ENCODE results near the gene TRMT44.
A peak's percentile ranks its signal among the peaks of the same experiment; 100 is the strongest.

TRMT44 gene

GRCh38 chr4:8453957-8454356 is 13.4 kb downstream of the TRMT44 start:
- Mint-ChIP-seq H3K27ac (no peak overlapping the region), H3K9me3 (no peaks in the 10 kb centered on the region), H3K36me3 (ENCODE audit: insufficient read depth) (peaks cover 75% of the 10 kb centered on the region), H3K4me1 (ENCODE audit: low read depth in 2 of 2) (no peaks in the 10 kb centered on the region), H3K27me3 (no peaks in the 10 kb centered on the region), H3K4me3 (no peak overlapping the region)
- ATAC-seq (replicated peaks) = no peak
- no peak for DNase-seq

GRCh38 chr4:8457646-8458252 is 17.2 kb downstream of the TRMT44 start:
- no peaks in the 10 kb centered on the region for H3K9me3 Mint-ChIP-seq
- no peak for ATAC-seq (replicated peaks)
- no peak for DNase-seq
- H3K27me3 Mint-ChIP-seq = no peaks in the 10 kb centered on the region
- H3K27ac Mint-ChIP-seq = peak overlapping the region in 1 of 2 donors; percentile 20
- peaks cover 58% of the 10 kb centered on the region for H3K36me3 Mint-ChIP-seq (ENCODE audit: insufficient read depth)
- H3K4me3 Mint-ChIP-seq = no peak overlapping the region
- peaks cover 0 to 3% of the 10 kb centered on the region in 2 donors for H3K4me1 Mint-ChIP-seq (ENCODE audit: low read depth in 2 of 2)

- Mint-ChIP-seq H3K4me3 (no peak overlapping the region), H3K36me3 (ENCODE audit: insufficient read depth) (peaks cover 46% of the 10 kb centered on the region), H3K9me3 (no peaks in the 10 kb centered on the region), H3K27ac (peak overlapping the region; percentile 44 to 59), H3K27me3 (no peaks in the 10 kb centered on the region), H3K4me1 (ENCODE audit: low read depth in 2 of 2) (peaks cover 0 to 3% of the 10 kb centered on the region in 2 donors)
- DNase-seq (no peak), ATAC-seq (replicated peaks) (no peak)
Observed at GRCh38 chr4:8459867-8460445, 19.4 kb downstream of the TRMT44 start.

- H3K36me3 Mint-ChIP-seq (ENCODE audit: insufficient read depth) = peaks cover 43% of the 10 kb centered on the region
- ATAC-seq (replicated peaks) = no peak
- DNase-seq = no peak
- no peak overlapping the region for H3K27ac Mint-ChIP-seq
- H3K9me3 Mint-ChIP-seq = no peaks in the 10 kb centered on the region
- no peak overlapping the region for H3K4me3 Mint-ChIP-seq
- no peaks in the 10 kb centered on the region for H3K27me3 Mint-ChIP-seq
- H3K4me1 Mint-ChIP-seq (ENCODE audit: low read depth in 2 of 2) = peaks cover 0 to 3% of the 10 kb centered on the region in 2 donors
Observed at GRCh38 chr4:8461086-8461485, 20.5 kb downstream of the TRMT44 start.

GRCh38 chr4:8461616-8462015 is 21.0 kb downstream of the TRMT44 start:
- Mint-ChIP-seq H3K27me3 (no peaks in the 10 kb centered on the region), H3K9me3 (no peaks in the 10 kb centered on the region), H3K27ac (no peak overlapping the region), H3K4me3 (no peak overlapping the region), H3K4me1 (ENCODE audit: low read depth in 2 of 2) (peaks cover 0 to 3% of the 10 kb centered on the region in 2 donors), H3K36me3 (ENCODE audit: insufficient read depth) (peaks cover 38% of the 10 kb centered on the region)
- no peak for DNase-seq
- ATAC-seq (replicated peaks) = no peak

- no peaks in the 10 kb centered on the region for H3K27me3 Mint-ChIP-seq
- peak overlapping the region in 1 of 2 donors; percentile 30 for H3K27ac Mint-ChIP-seq
- ATAC-seq (replicated peaks) (no peak), DNase-seq (no peak)
- peaks cover 27% of the 10 kb centered on the region for H3K36me3 Mint-ChIP-seq (ENCODE audit: insufficient read depth)
- peaks cover 0 to 3% of the 10 kb centered on the region in 2 donors for H3K4me1 Mint-ChIP-seq (ENCODE audit: low read depth in 2 of 2)
- H3K4me3 Mint-ChIP-seq = no peak overlapping the region
- H3K9me3 Mint-ChIP-seq = no peaks in the 10 kb centered on the region
Observed at GRCh38 chr4:8463811-8464210, 23.2 kb downstream of the TRMT44 start.

GRCh38 chr4:8464381-8464780 is 23.8 kb downstream of the TRMT44 start:
- ATAC-seq (replicated peaks) (no peak), DNase-seq (no peak)
- Mint-ChIP-seq H3K27ac (no peak overlapping the region), H3K4me3 (no peak overlapping the region), H3K27me3 (no peaks in the 10 kb centered on the region), H3K4me1 (ENCODE audit: low read depth in 2 of 2) (peaks cover 0 to 3% of the 10 kb centered on the region in 2 donors), H3K36me3 (ENCODE audit: insufficient read depth) (peaks cover 33% of the 10 kb centered on the region), H3K9me3 (no peaks in the 10 kb centered on the region)

GRCh38 chr4:8465615-8466611 is 25.3 kb downstream of the TRMT44 start:
- Mint-ChIP-seq H3K36me3 (ENCODE audit: insufficient read depth) (peaks cover 25% of the 10 kb centered on the region), H3K27me3 (no peaks in the 10 kb centered on the region), H3K4me3 (no peak overlapping the region), H3K27ac (no peak overlapping the region), H3K9me3 (no peaks in the 10 kb centered on the region), H3K4me1 (ENCODE audit: low read depth in 2 of 2) (no peaks in the 10 kb centered on the region)
- no peak for DNase-seq
- no peak for ATAC-seq (replicated peaks)

- H3K27me3 Mint-ChIP-seq = no peaks in the 10 kb centered on the region
- DNase-seq = no peak
- no peaks in the 10 kb centered on the region for H3K9me3 Mint-ChIP-seq
- no peak overlapping the region for H3K4me3 Mint-ChIP-seq
- ATAC-seq (replicated peaks) = no peak
- peaks cover 25% of the 10 kb centered on the region for H3K36me3 Mint-ChIP-seq (ENCODE audit: insufficient read depth)
- no peak overlapping the region for H3K27ac Mint-ChIP-seq
- H3K4me1 Mint-ChIP-seq (ENCODE audit: low read depth in 2 of 2) = no peaks in the 10 kb centered on the region
Observed at GRCh38 chr4:8467016-8467415, 26.4 kb downstream of the TRMT44 start.

GRCh38 chr4:8468746-8469535 is 28.4 kb downstream of the TRMT44 start:
- H3K27me3 Mint-ChIP-seq = no peaks in the 10 kb centered on the region
- H3K4me1 Mint-ChIP-seq (ENCODE audit: low read depth in 2 of 2) = no peaks in the 10 kb centered on the region
- peak overlapping the region in 1 of 2 donors; percentile 41 for H3K27ac Mint-ChIP-seq
- DNase-seq (peak; percentile 21 to 34 (median 30)), ATAC-seq (replicated peaks) (peak; percentile 66)
- no peak overlapping the region for H3K4me3 Mint-ChIP-seq
- H3K36me3 Mint-ChIP-seq (ENCODE audit: insufficient read depth) = peaks cover 25% of the 10 kb centered on the region
- no peaks in the 10 kb centered on the region for H3K9me3 Mint-ChIP-seq

GRCh38 chr4:8469550-8469949 is 29.0 kb downstream of the TRMT44 start:
- DNase-seq (no peak), ATAC-seq (replicated peaks) (no peak)
- H3K27ac Mint-ChIP-seq = no peak overlapping the region
- H3K4me1 Mint-ChIP-seq (ENCODE audit: low read depth in 2 of 2) = no peaks in the 10 kb centered on the region
- H3K36me3 Mint-ChIP-seq (ENCODE audit: insufficient read depth) = peaks cover 19% of the 10 kb centered on the region
- no peak overlapping the region for H3K4me3 Mint-ChIP-seq
- no peaks in the 10 kb centered on the region for H3K27me3 Mint-ChIP-seq
- no peaks in the 10 kb centered on the region for H3K9me3 Mint-ChIP-seq

GRCh38 chr4:8470451-8471024 is 30.0 kb downstream of the TRMT44 start:
- ATAC-seq (replicated peaks) = no peak
- Mint-ChIP-seq H3K4me3 (no peak overlapping the region), H3K36me3 (ENCODE audit: insufficient read depth) (peaks cover 15% of the 10 kb centered on the region), H3K27me3 (no peaks in the 10 kb centered on the region), H3K4me1 (ENCODE audit: low read depth in 2 of 2) (no peaks in the 10 kb centered on the region), H3K27ac (no peak overlapping the region), H3K9me3 (no peaks in the 10 kb centered on the region)
- no peak for DNase-seq
